ENCODE results near the gene DHRS7C.

DHRS7C gene, protein sequence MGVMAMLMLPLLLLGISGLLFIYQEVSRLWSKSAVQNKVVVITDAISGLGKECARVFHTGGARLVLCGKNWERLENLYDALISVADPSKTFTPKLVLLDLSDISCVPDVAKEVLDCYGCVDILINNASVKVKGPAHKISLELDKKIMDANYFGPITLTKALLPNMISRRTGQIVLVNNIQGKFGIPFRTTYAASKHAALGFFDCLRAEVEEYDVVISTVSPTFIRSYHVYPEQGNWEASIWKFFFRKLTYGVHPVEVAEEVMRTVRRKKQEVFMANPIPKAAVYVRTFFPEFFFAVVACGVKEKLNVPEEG

DNA sequence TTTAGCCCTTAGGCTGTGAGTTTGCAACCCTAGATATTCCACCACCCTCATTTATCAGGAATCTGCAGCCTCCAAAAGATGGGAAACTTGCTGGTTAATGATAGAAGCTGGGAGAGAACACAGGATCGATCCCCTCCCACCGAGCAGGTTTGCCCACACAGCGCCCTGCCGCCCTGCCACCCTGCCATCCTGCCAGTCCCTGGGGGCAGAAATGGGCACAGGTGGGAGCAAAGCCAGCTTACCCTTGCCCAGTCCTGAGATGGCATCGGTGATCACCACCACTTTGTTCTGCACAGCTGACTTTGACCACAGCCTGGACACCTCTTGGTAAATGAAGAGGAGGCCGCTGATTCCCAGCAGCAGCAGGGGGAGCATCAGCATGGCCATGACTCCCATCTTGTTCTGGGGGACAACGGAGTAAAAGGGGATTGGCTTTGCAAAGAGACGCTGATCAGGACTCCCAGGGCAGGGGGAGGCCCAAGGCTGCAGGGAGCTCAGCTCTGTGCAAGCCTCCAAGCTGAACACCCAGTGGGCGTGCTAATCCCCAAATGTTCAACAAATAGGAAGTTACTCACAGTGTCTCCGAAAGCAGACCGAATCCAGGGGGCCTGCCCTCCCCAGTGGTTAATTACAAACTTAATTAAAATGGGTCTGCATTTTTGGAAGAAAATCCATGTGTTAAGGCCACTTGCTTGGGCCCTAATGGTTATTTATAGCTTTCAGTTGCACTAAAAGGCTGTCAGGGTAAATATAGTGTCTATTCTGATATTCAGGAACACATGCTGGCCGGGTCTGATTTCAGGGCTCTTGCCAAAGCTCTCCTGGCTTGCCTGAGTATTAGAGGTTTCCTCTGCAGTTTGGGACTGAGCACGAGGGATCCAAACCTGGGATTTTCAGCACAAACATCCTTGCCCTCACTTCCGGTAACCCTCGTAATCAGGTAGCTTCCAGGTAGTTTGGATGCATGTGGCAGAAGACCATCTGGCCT is at the start of gene DHRS7C:
Gene DHRS7C, minus strand, starts transcription at position 704 of the 988 bp plus-strand sequence. Its CDS starts 308 bp downstream, at position 396.
- FAIRE-seq: no peak
- no peak for DNase-seq (ENCODE audit: low spot score)

DNA sequence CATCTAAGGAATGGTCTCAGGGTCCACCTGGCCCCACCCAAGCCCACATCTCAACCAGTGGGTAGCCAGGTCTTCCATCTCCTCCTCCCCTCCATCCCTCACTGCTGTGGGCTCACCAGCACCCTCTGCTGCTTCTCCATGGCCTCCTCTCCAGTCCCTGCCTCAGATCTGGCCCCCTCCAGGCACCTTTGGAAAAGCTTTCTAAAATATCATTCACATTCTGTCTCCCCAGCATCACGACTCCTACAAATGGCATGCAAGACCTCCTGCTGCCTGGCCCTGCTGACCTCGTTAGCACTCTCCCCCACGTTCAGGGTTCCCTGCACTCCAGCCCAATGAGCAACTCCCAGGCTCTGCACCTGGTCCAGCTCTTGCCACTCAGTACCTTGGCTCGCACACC is 48.0 kb upstream of the DHRS7C start:
- DNase-seq (ENCODE audit: low spot score) (peak; percentile 57), FAIRE-seq (no peak)

DNA sequence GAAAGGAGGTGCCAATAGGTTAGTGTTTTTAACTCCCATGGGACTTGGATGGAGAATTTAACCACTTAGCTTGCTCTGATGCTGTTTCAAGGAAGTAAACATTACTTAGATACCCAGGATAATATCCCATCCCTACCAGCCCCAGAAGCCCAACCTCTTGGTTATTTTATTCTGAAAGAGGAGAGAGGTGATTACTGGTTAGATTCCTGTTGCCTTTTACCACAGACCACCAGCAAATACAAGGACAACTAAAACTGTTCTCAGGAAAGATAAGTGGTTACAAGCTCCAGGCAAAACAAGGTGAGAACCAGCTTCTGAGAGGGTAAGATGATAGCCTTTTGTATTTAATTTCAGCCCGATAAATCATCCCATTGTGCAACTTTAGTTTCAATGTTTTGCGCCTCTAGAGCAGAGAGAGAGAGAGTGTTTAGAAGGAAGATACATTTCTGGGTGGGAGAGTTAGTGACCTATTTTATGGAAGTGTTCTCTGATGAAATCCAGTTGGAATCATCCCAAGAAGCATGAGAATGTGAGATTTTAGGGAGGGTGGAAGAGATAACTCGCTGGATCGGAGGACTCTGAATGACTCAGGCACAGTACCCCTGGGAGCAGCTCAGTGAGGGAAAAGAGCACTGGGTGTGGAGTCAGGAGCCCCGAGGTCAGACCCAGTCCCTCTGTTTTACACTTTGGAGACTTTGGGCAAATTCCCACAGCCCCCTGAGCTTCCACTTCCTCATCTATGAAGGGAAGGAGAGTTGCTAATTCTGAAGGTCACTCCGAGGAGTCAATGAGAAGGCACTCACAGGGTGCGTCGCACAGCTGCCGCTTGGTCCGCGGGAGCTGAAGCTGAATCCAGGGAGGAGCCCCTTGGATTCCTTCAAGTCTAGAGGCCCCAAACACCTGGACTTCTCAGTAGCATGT is 46.4 kb upstream of the DHRS7C start:
- peak; percentile 59 for DNase-seq (ENCODE audit: low spot score)

DNA sequence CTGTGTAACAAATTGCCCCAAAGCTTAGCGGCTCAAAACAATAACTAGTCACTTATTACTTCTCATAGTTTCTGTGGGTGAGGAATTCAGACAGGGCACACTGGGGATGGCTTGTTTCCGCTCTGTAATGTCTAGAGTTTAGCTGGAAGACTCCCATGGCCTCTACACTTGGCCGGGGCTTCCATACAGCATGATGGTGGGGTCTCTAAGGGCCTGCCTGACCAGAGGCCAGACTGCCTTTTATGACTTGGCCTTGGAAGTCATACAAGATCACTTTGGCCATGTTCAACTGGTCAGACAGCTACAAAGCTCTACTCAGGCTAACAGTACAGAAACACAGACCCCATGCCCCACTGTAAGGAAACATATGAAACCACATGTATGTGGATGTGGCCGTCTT is 42.5 kb upstream of the DHRS7C start:
- DNase-seq (ENCODE audit: low spot score) (no peak), FAIRE-seq (no peak)

More for the DNA sequence above, 46.4 kb upstream of the DHRS7C start:
- peak; percentile 85 for FAIRE-seq

GRCh38 chr17:9830711-9831110 is 39.3 kb upstream of the DHRS7C start:
- DNase-seq (ENCODE audit: low spot score) (no peak), FAIRE-seq (no peak)

GRCh38 chr17:9829343-9829742 is 38.0 kb upstream of the DHRS7C start:
- no peak for DNase-seq (ENCODE audit: low spot score)
- no peak for FAIRE-seq

DNA sequence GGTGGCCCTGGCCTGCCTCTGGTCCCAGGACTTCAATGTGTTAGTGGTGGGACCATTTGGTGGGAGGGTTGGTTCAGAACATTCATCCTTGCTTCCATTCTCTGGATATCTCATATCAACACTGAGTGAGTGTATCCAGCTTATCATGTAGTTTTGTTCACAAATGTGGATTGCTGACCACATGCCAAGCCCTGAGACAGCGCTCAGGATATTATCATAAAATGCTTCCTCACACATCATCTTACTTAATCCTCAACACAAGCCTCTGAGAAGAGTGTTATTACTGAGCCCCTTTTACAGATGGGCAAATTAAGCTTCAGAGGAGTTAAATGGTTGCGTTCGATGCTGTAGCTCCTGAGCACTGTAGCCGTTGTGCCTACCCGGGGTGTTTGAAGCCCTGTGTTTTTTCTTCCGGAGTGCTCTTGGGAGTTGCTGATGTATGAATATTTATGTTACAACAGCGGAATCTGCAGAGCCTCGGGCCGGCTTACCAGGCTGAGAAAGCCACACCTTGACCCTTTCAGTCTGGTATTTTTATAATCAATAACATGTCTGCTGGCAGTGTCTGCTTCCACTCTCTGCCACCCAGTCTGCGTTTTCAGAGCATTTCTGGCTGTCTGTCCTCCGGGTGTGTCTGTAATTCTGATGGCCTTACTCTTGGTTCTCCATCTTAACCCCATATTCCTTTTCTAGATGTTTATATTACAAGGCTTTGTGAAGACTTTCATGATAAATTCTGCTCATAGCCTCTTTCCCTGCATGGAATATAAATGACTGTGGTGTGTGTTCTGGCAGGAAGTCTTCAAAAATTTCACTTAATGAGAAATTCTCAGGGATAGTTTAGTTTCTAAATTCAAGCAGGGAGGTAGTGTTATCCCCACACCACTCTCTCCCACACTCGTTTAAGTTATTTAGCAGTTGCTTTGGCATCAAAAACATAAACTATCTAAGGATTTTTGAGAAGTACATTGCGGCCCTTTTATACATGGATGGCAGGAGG is 37.2 kb upstream of the DHRS7C start:
- FAIRE-seq: no peak
- DNase-seq (ENCODE audit: low spot score): no peak

GRCh38 chr17:9825641-9826150 is 34.3 kb upstream of the DHRS7C start, which contains the start of gene GLP2R:
Gene GLP2R, plus strand, starts transcription at chr17:9825924. Its CDS starts 140 bp downstream, at chr17:9826064.
- no peak for DNase-seq (ENCODE audit: low spot score)
- no peak for FAIRE-seq

DNA sequence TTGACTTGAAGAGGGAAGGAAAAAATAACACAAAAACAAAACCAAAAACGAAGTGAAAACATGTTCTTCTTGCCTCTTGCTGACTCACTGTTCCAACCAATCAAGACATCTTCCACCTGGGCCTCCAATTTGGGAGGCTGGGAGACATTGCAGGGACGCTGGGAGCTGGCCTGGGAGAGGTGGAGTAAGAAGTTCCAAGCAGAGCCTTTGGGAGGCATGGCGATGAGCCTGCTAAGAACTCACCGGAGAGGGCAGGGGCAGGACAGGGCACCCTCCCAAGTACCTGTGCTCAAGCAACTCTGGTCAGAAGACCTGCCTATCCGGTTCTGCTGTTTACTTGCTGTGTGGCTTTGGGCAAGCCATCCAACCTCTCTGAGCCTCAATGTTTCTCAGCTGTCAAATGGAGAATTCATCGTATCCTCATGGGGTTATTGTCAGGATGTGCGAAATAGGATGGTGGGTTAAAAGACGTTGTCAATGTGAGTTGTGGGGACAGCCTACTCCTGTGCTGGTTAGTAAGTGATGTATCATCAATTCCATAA is 33.5 kb upstream of the DHRS7C start:
- DNase-seq (ENCODE audit: low spot score): no peak
- no peak for FAIRE-seq

DNA sequence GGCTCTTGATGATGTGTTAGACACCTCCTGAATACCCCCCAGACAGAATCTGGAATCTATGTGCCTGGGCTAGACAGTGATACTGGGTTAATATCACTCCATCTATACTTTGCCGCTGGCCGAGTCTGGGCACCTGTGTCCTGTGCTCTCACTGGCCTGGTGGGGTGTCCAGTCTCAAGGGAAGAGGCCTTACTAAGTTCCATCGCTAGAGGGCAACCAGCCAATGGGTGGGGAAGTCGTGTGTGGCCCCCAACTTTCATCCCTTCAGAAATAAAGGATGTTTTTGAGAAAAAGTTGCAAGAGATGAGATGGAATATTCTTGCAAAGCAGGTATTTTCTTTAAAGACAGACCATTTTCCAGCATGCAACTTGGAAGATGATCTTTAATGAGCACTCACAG is 32.7 kb upstream of the DHRS7C start:
- FAIRE-seq: no peak
- DNase-seq (ENCODE audit: low spot score): no peak

DNA sequence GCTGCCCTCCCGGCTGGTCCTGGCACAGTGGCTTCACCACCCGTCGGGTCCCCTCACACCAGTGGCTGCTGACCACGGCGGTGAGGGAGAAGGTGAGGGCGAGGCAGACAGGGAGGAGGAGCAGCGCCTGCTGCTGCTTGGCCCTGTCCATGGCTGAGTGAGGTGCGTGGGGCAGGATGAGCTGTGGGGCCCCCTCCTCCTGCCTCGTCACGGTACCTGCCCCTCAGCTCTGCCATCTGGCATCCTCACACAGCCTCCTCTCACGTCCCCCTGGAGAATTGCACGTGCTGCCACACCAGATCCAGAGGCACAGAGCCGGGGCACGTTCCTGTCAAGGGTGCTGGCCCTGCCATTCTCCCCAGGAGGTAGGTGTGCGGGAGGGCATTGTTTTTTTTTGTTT is 30.5 kb upstream of the DHRS7C start, which contains the start of gene GSG1L2:
Gene GSG1L2, minus strand, starts transcription at position 159 of the 400 bp plus-strand sequence. Its CDS starts 8 bp downstream, at position 151.
- DNase-seq (ENCODE audit: low spot score) (no peak), FAIRE-seq (no peak)

DNA sequence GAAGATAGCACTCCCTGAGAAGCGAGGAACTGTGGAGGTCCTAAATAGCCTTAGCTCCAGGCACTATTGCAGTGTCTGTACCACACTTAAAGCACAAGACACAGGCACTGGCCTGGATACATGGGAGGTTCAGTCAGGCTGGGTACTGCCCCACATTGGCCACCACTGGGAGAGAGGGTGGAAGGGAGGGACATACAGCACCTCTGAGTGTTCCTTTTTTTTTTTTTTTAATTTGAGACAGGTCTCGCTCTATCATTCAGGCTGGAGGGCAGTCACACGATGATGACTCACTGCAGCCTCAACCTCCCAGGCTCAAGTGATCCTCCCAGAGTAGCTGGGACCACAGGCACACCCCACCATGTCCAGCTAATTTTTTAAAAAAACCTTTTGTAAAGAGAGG is 29.1 kb upstream of the DHRS7C start:
- FAIRE-seq: no peak

GRCh38 chr17:9818760-9819159 is 27.4 kb upstream of the DHRS7C start:
- DNase-seq (ENCODE audit: low spot score) (no peak), FAIRE-seq (no peak)

More for the DNA sequence above, 29.1 kb upstream of the DHRS7C start:
- DNase-seq (ENCODE audit: low spot score): no peak

DNA sequence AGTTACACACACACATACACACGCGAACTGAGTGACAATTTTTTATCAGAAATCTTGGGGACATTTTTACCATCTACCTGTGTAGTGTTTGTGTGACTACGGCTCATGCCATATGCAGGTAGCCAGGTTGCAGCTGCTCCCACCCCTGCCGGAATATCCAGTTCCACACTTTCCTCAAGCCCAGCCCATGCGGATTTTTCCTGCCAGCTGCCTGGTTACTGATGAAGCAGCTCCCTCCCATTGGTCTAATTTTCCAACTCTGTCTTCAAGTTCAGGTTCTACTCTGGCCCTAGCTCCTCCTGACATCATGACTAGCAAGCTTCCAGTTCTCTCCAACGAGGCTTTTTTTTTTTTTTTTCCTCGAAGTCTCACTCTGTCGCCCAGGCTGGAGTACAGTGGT is 25.7 kb upstream of the DHRS7C start:
- DNase-seq (ENCODE audit: low spot score): no peak
- no peak for FAIRE-seq

DNA sequence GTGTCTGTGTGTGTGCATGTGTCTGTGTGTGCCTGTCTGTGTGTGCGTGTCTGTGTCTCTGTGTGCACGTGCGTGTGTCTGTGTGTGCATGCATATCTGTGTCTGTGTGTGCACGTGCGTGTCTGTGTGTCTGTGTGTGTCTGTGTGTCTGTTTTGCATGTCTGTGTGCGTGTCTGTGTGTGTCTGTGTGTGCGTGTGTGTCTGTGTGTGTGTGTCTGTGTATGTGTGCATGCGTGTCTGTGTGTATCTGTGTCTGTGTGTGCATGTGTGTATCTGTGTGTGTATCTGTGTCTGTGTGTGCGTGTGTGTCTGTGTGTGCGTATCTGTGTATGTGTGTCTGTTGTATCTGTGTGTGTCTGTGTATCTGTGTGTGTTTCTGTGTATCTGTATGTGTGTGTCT is 25.1 kb upstream of the DHRS7C start:
- FAIRE-seq: no peak
- no peak for DNase-seq (ENCODE audit: low spot score)

DNA sequence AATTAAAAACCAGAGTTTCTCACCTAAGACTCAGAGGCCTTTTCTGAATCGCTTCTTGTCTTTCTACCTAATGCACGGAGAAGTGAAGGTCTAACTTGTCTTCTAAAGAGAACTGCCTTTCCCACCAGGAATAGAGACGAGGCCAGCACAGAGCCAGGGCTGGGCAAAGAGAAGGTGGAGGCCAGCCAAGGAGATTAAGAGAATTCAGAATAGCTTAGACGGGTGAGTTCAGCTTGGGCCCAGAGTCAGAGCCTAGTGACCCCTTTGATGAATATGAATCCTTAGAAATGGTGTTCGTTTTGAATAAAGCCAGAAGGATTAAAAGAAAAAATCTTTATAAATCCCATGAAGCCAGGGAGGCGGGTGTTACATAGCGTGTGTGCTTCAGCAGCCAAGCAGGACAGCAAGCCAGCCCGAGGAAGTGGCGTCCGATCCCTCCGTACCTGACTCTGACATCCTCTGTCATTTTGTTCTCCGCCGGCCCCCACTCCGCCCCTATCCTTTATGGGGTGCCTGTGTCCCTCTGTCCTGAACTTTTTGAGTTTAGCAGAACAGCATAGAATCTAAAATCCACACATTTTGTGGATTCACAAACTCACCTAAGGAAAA is 23.0 kb upstream of the DHRS7C start:
- no peak for FAIRE-seq
- no peak for DNase-seq (ENCODE audit: low spot score)

- no peak for DNase-seq (ENCODE audit: low spot score)
- no peak for FAIRE-seq
These were observed 21.8 kb upstream of the DHRS7C start for GRCh38 chr17:9813166-9813565.

DNA sequence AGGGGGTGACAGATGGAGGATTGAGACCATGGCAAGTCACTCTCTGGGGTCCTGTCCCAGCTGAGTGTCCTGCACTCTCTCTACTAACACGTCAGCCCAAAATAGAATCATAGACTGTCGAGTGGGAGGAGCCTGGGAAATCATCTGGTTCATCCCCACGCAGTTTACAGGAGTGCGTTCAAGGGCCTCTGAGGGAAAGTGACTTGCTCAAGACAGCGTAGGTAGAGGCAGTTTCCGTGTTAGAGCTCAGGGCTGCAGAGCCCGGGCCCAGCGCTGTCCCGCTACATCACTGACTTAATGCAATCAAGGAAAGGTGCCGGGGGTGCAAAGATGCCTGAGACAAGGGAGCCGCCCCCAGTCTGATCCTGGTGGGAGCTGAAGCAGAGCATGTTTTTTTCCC is 20.1 kb upstream of the DHRS7C start:
- FAIRE-seq: no peak
- no peak for DNase-seq (ENCODE audit: low spot score)

GRCh38 chr17:9811086-9811485 is 19.7 kb upstream of the DHRS7C start:
- DNase-seq (ENCODE audit: low spot score) (peak; percentile 14), FAIRE-seq (no peak)

Measured in RCC 7860 (cell line).